GM12892 (cell line): ENCODE data around the gene PCID2.

ENCODE experiments used
- POLR2A ChIP-seq: IDR thresholded peaks from 2 replicates; pipeline ENCODE4 v1.6.1; 2011; ENCODE audit warnings: low read depth, low read length, control low read depth
- POLR2AphosphoS5 ChIP-seq: IDR thresholded peaks from 2 replicates; pipeline ENCODE4 v1.6.1; 2011; ENCODE audit warnings: low read depth, low read length, control low read depth

GRCh38 chr13:113167155-113167554, 41.3 kb downstream of the PCID2 start:
- TF ChIP-seq POLR2AphosphoS5 (no peak), POLR2A (no peak)
